HepG2 (cell line): ENCODE results near the gene SDHAF3. TPM values are rescaled to one million over a fixed set of nuclear protein-coding genes. Genes with fewer than 3 reads are reported as not detected.

Experiments used
- ARNTL ChIP-seq: sonication (generic); formaldehyde crosslinking; IDR thresholded peaks from 2 replicates; pipeline ENCODE4 v1.4.0; 2020; ENCODE audit warnings: mild to moderate bottlenecking, missing genetic modification reagents
- CBFB ChIP-seq: sonication (generic); formaldehyde crosslinking; IDR thresholded peaks from 2 replicates; pipeline ENCODE4 v1.4.0; 2020; ENCODE audit warnings: missing genetic modification reagents
- GATAD2A ChIP-seq: IDR thresholded peaks from 2 replicates; pipeline ENCODE4 v1.6.1; 2016
- KAT7 ChIP-seq: IDR thresholded peaks from 2 replicates; pipeline ENCODE4 v1.6.1; 2018; ENCODE audit warnings: borderline replicate concordance, missing compliant biosample characterization
- MEIS2 ChIP-seq: sonication (generic); formaldehyde crosslinking; IDR thresholded peaks from 2 replicates; pipeline ENCODE4 v1.9.0; 2021; ENCODE audit warnings: mild to moderate bottlenecking, missing genetic modification reagents
- MZF1 ChIP-seq: sonication (generic); formaldehyde crosslinking; IDR thresholded peaks from 2 replicates; pipeline ENCODE4 v1.8.1; 2023; ENCODE audit warnings: mild to moderate bottlenecking, missing genetic modification reagents, borderline replicate concordance
- NFRKB ChIP-seq: fragments of 450-650 bp; IDR thresholded peaks from 2 replicates; pipeline ENCODE4 v1.6.1; 2017
- SALL1 ChIP-seq: sonication (generic); formaldehyde crosslinking; IDR thresholded peaks from 2 replicates; pipeline ENCODE4 v1.8.0; 2022; ENCODE audit warnings: mild to moderate bottlenecking, missing genetic modification reagents
- TARDBP ChIP-seq: sonication (generic); formaldehyde crosslinking; IDR thresholded peaks from 2 replicates; pipeline ENCODE4 v1.8.0; 2022; ENCODE audit warnings: mild to moderate bottlenecking, missing genetic modification reagents
- YY1 ChIP-seq: IDR thresholded peaks from 2 replicates; pipeline ENCODE4 v1.6.1; 2011; ENCODE audit warnings: low read length, low read depth, moderate library complexity, mild to moderate bottlenecking; ENCODE audit not compliant: insufficient read depth, insufficient replicate concordance
- ZNF263 ChIP-seq: sonication (generic); formaldehyde crosslinking; IDR thresholded peaks from 2 replicates; pipeline ENCODE4 v1.4.0; 2020; ENCODE audit warnings: missing genetic modification reagents
- ZNF512 ChIP-seq: sonication (generic); formaldehyde crosslinking; IDR thresholded peaks from 2 replicates; pipeline ENCODE4 v1.4.0; 2020; ENCODE audit warnings: mild to moderate bottlenecking, missing genetic modification reagents
- ZNF569 ChIP-seq: sonication (generic); formaldehyde crosslinking; IDR thresholded peaks from 2 replicates; pipeline ENCODE4 v1.5.0; 2020; ENCODE audit warnings: mild to moderate bottlenecking, missing genetic modification reagents, moderate library complexity, borderline replicate concordance
- ZNF598 ChIP-seq: sonication (generic); formaldehyde crosslinking; IDR thresholded peaks from 2 replicates; pipeline ENCODE4 v1.5.1; 2020; ENCODE audit warnings: mild to moderate bottlenecking, missing genetic modification reagents, borderline replicate concordance
- ZNF800 ChIP-seq: sonication (generic); formaldehyde crosslinking; IDR thresholded peaks from 2 replicates; pipeline ENCODE4 v1.4.0; 2020; ENCODE audit warnings: missing genetic modification reagents
- polyA plus RNA-seq, 8 experiments: library from polyadenylated mRNA; depleted of rRNA in 3 of 8; stranded (reverse) in 7 of 8; unstranded in 1 of 8; fragments of >200 nt; fragmentation: Illumina TruSeq in 4 of 8; extraction: Trizol in 4 of 8; gene quantifications; 2 replicates each; pipeline versions ENCODE4 v1.2.1 to v1.2.3, GENCODE V29; 2011 to 2016; ENCODE audit warnings: low read depth in 4 of 8, missing spikeins in 1 of 8, mixed read lengths in 1 of 8; ENCODE audit not compliant: insufficient read depth in 1 of 8
- total RNA-seq, 5 experiments: library from RNA; depleted of rRNA; stranded (reverse); fragments of >200 nt; fragmentation: Illumina TruSeq; extraction: Trizol; gene quantifications; 2 replicates each; pipeline ENCODE4 v1.2.3, GENCODE V29; 2016; ENCODE audit warnings: low read depth in 1 of 5
- TF ChIP-seq, protein P1 (sequence below): sonication (generic); formaldehyde crosslinking; IDR thresholded peaks from 2 replicates; pipeline ENCODE4 v1.5.1; 2020; ENCODE audit warnings: missing genetic modification reagents, mild to moderate bottlenecking, borderline replicate concordance
- TF ChIP-seq, protein P2 (sequence below): sonication (generic); formaldehyde crosslinking; IDR thresholded peaks from 2 replicates; pipeline ENCODE4 v1.5.0; 2020; ENCODE audit warnings: mild to moderate bottlenecking, missing genetic modification reagents, borderline replicate concordance

The SDHAF3 gene
- total and polyA plus RNA-seq, 2 of the 13 experiments (the other 11 are each of a cell fraction or from before 2014, with no cell fraction given), result 15.2 to 32.6 TPM

GRCh38 chr7:97104719-97105238 is 12.7 kb upstream of the SDHAF3 start (continued):
- TF ChIP-seq ZNF512 (CRISPR knock-in tag) (0 out of 2 replicates have a peak, but pooled peaks have one; percentile 70), MZF1 (CRISPR knock-in tag) (no peak), YY1 (peak; percentile 14), NFRKB (no peak), KAT7 (CRISPR knock-in tag) (no peak), ZNF569 (CRISPR knock-in tag) (no peak), ARNTL (no peak), TARDBP (CRISPR knock-in tag) (no peak), MEIS2 (no peak), SALL1 (peak; percentile 48; the same call in 1 of the 2 replicates), CBFB (CRISPR knock-in tag) (peak; percentile 41; the same call in 1 of the 2 replicates), GATAD2A (CRISPR knock-in tag) (no peak), ZNF263 (no peak), ZNF598 (0 out of 2 replicates have a peak, but pooled peaks have one; percentile 51), ZNF800 (CRISPR knock-in tag) (no peak)
- TF ChIP-seq, protein P1, sequence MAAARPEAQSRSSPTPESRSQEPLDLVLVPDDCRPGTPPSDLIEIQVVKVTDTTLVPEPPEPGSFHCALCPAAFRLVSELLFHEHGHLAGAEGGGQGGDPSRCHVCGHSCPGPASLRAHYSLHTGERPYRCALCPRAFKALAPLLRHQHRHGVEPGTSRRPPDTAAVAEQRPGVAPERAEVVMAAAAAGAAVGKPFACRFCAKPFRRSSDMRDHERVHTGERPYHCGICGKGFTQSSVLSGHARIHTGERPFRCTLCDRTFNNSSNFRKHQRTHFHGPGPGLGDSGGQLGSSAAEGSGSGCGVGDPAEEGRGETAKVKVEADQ, result no peak
- TF ChIP-seq, protein P2, sequence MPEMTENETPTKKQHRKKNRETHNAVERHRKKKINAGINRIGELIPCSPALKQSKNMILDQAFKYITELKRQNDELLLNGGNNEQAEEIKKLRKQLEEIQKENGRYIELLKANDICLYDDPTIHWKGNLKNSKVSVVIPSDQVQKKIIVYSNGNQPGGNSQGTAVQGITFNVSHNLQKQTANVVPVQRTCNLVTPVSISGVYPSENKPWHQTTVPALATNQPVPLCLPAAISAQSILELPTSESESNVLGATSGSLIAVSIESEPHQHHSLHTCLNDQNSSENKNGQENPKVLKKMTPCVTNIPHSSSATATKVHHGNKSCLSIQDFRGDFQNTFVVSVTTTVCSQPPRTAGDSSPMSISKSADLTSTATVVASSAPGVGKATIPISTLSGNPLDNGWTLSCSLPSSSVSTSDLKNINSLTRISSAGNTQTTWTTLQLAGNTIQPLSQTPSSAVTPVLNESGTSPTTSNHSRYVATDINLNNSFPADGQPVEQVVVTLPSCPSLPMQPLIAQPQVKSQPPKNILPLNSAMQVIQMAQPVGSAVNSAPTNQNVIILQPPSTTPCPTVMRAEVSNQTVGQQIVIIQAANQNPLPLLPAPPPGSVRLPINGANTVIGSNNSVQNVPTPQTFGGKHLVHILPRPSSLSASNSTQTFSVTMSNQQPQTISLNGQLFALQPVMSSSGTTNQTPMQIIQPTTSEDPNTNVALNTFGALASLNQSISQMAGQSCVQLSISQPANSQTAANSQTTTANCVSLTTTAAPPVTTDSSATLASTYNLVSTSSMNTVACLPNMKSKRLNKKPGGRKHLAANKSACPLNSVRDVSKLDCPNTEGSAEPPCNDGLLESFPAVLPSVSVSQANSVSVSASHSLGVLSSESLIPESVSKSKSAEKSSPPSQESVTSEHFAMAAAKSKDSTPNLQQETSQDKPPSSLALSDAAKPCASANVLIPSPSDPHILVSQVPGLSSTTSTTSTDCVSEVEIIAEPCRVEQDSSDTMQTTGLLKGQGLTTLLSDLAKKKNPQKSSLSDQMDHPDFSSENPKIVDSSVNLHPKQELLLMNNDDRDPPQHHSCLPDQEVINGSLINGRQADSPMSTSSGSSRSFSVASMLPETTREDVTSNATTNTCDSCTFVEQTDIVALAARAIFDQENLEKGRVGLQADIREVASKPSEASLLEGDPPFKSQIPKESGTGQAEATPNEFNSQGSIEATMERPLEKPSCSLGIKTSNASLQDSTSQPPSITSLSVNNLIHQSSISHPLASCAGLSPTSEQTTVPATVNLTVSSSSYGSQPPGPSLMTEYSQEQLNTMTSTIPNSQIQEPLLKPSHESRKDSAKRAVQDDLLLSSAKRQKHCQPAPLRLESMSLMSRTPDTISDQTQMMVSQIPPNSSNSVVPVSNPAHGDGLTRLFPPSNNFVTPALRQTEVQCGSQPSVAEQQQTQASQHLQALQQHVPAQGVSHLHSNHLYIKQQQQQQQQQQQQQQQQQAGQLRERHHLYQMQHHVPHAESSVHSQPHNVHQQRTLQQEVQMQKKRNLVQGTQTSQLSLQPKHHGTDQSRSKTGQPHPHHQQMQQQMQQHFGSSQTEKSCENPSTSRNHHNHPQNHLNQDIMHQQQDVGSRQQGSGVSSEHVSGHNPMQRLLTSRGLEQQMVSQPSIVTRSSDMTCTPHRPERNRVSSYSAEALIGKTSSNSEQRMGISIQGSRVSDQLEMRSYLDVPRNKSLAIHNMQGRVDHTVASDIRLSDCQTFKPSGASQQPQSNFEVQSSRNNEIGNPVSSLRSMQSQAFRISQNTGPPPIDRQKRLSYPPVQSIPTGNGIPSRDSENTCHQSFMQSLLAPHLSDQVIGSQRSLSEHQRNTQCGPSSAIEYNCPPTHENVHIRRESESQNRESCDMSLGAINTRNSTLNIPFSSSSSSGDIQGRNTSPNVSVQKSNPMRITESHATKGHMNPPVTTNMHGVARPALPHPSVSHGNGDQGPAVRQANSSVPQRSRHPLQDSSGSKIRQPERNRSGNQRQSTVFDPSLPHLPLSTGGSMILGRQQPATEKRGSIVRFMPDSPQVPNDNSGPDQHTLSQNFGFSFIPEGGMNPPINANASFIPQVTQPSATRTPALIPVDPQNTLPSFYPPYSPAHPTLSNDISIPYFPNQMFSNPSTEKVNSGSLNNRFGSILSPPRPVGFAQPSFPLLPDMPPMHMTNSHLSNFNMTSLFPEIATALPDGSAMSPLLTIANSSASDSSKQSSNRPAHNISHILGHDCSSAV (CRISPR knock-in tag), result no peak
